Nephron (organoid): ENCODE results near the gene KIAA2012.

Experiments
- H3K27ac Mint-ChIP-seq, 3 experiments: 2 replicates each; pipeline ENCODE4 v1.8.0; 2020; ENCODE audit warnings: mixed read lengths in 3 of 3, mild to moderate bottlenecking in 2 of 3, moderate library complexity in 1 of 3
- H3K27me3 Mint-ChIP-seq: 2 replicates; pipeline ENCODE4 v1.8.0; 2021; ENCODE audit warnings: low read depth, mild to moderate bottlenecking, moderate library complexity, mixed read lengths
- H3K36me3 Mint-ChIP-seq: 2 replicates; pipeline ENCODE4 v1.8.0; 2020; ENCODE audit warnings: low read depth, mixed read lengths
- H3K4me1 Mint-ChIP-seq: 2 replicates; pipeline ENCODE4 v1.8.0; 2020; ENCODE audit warnings: mixed read lengths
- H3K4me3 Mint-ChIP-seq, 3 experiments: 2 replicates each; pipeline ENCODE4 v1.8.0; 2020; ENCODE audit warnings: mild to moderate bottlenecking in 3 of 3, mixed read lengths in 3 of 3, moderate library complexity in 2 of 3
- H3K9me3 Mint-ChIP-seq: 2 replicates; pipeline ENCODE4 v1.8.0; 2020; ENCODE audit warnings: mixed read lengths
- CTCF ChIP-seq, 3 experiments: fragments of 200-600 bp; sonication (generic); IDR thresholded peaks; one replicate each; pipeline ENCODE4 v1.5.0; 2021; ENCODE audit warnings: antibody characterized with exemption in 3 of 3; ENCODE audit not compliant: unreplicated experiment in 3 of 3

The KIAA2012 gene

GRCh38 chr2:202101026-202101579 lies 28.0 kb downstream of the KIAA2012 start:
- peaks cover 19% of the 10 kb centered on the region for H3K27me3 Mint-ChIP-seq
- no peak for TF ChIP-seq CTCF (IDR thresholded peaks at IDR 0.05; ENCODE audit: unreplicated experiment in 3 of 3)
- peak overlapping the region in 1 of 3 experiments; percentile 12 for H3K27ac Mint-ChIP-seq
- peaks cover 36% of the 10 kb centered on the region for H3K4me1 Mint-ChIP-seq
- no peaks in the 10 kb centered on the region for H3K36me3 Mint-ChIP-seq
- H3K9me3 Mint-ChIP-seq = no peaks in the 10 kb centered on the region
- H3K4me3 Mint-ChIP-seq = no peak overlapping the region

- TF ChIP-seq CTCF (IDR thresholded peaks at IDR 0.05; ENCODE audit: unreplicated experiment in 3 of 3) = no peak
- Mint-ChIP-seq H3K27ac (peak overlapping the region in 1 of 3 experiments; percentile 12), H3K4me1 (peaks cover 24% of the 10 kb centered on the region), H3K9me3 (no peaks in the 10 kb centered on the region), H3K27me3 (peaks cover 12% of the 10 kb centered on the region), H3K4me3 (no peak overlapping the region), H3K36me3 (no peaks in the 10 kb centered on the region)
Observed at GRCh38 chr2:202102425-202103000, 29.5 kb downstream of the KIAA2012 start.

GRCh38 chr2:202104286-202104870 lies 31.3 kb downstream of the KIAA2012 start:
- Mint-ChIP-seq H3K36me3 (no peaks in the 10 kb centered on the region), H3K4me3 (no peak overlapping the region), H3K27ac (no peak overlapping the region), H3K4me1 (peaks cover 33% of the 10 kb centered on the region), H3K9me3 (no peaks in the 10 kb centered on the region), H3K27me3 (peaks cover 6% of the 10 kb centered on the region)
- peak; percentile 30 to 33 (median 31) for TF ChIP-seq CTCF (IDR thresholded peaks at IDR 0.05; ENCODE audit: unreplicated experiment in 3 of 3)

- H3K4me1 Mint-ChIP-seq = peaks cover 39% of the 10 kb centered on the region
- H3K4me3 Mint-ChIP-seq = no peak overlapping the region
- H3K36me3 Mint-ChIP-seq = no peaks in the 10 kb centered on the region
- H3K27ac Mint-ChIP-seq = no peak overlapping the region
- no peak for TF ChIP-seq CTCF (IDR thresholded peaks at IDR 0.05; ENCODE audit: unreplicated experiment in 3 of 3)
- peaks cover 6% of the 10 kb centered on the region for H3K27me3 Mint-ChIP-seq
- no peaks in the 10 kb centered on the region for H3K9me3 Mint-ChIP-seq
Observed at GRCh38 chr2:202105025-202105424, 32.0 kb downstream of the KIAA2012 start.

- Mint-ChIP-seq H3K27me3 (peaks cover 3% of the 10 kb centered on the region), H3K36me3 (no peaks in the 10 kb centered on the region)
Observed at GRCh38 chr2:202108345-202108744, 35.3 kb downstream of the KIAA2012 start.

More at GRCh38 chr2:202108345-202108744, 35.3 kb downstream of the KIAA2012 start:
- peaks cover 43% of the 10 kb centered on the region for H3K4me1 Mint-ChIP-seq
- H3K4me3 Mint-ChIP-seq = no peak overlapping the region
- TF ChIP-seq CTCF (IDR thresholded peaks at IDR 0.05; ENCODE audit: unreplicated experiment in 3 of 3) = no peak
- no peak overlapping the region for H3K27ac Mint-ChIP-seq
- no peaks in the 10 kb centered on the region for H3K9me3 Mint-ChIP-seq
